ENCODE data around the gene MAP3K20.
A peak's percentile ranks its signal among the peaks of the same experiment; 100 is the strongest.

Gene MAP3K20

GRCh38 chr2:173216051-173216450 is 140.4 kb downstream of the MAP3K20 start:
- no peaks in the 10 kb centered on the region for H3K27me3 ChIP-seq (replicated peaks)
- no peaks in the 10 kb centered on the region for H3K36me3 ChIP-seq (replicated peaks)
- H3K4me3 ChIP-seq (ENCODE audit: low read depth, low read length), result no peak overlapping the region
- no peak overlapping the region for H3K27ac ChIP-seq
- DNase-seq, result no peak
- no peak for TF ChIP-seq CTCF (IDR thresholded peaks at IDR 0.05; ENCODE audit: low read depth, low read length, missing control alignments)
- in situ Hi-C loops (cut with HindIII; ENCODE audit: low pct_ligation_motif_present, low sequenced_read_pairs), result loop anchor here (25.0 kb wide), 2 partner anchors 179 to 404 kb away; no protein-coding TSS in a partner anchor

GRCh38 chr2:173216668-173217067 is 141.0 kb downstream of the MAP3K20 start:
- TF ChIP-seq CTCF (IDR thresholded peaks at IDR 0.05; ENCODE audit: low read depth, low read length, missing control alignments), result no peak
- in situ Hi-C loops (cut with HindIII; ENCODE audit: low pct_ligation_motif_present, low sequenced_read_pairs), result loop anchor here (25.0 kb wide), 2 partner anchors 179 to 404 kb away; no protein-coding TSS in a partner anchor
- Histone ChIP-seq H3K4me3 (ENCODE audit: low read depth, low read length) (no peak overlapping the region), H3K36me3 (replicated peaks) (no peaks in the 10 kb centered on the region), H3K27ac (no peak overlapping the region), H3K27me3 (replicated peaks) (no peaks in the 10 kb centered on the region)
- no peak for DNase-seq

GRCh38 chr2:173217116-173217840 is 141.6 kb downstream of the MAP3K20 start:
- no peaks in the 10 kb centered on the region for H3K27me3 ChIP-seq (replicated peaks)
- TF ChIP-seq CTCF (IDR thresholded peaks at IDR 0.05; ENCODE audit: low read depth, low read length, missing control alignments), result no peak
- in situ Hi-C loops (cut with HindIII; ENCODE audit: low pct_ligation_motif_present, low sequenced_read_pairs), result loop anchor here (25.0 kb wide), 2 partner anchors 180 to 405 kb away; no protein-coding TSS in a partner anchor
- H3K4me3 ChIP-seq (ENCODE audit: low read depth, low read length), result peak overlapping the region; percentile 12
- no peaks in the 10 kb centered on the region for H3K36me3 ChIP-seq (replicated peaks)
- no peak for DNase-seq
- H3K27ac ChIP-seq, result no peak overlapping the region

- H3K27me3 ChIP-seq (replicated peaks), result no peaks in the 10 kb centered on the region
- no peak for DNase-seq
- in situ Hi-C loops (cut with HindIII; ENCODE audit: low pct_ligation_motif_present, low sequenced_read_pairs), result loop anchor here (25.0 kb wide), 2 partner anchors 181 to 406 kb away; no protein-coding TSS in a partner anchor
- no peak overlapping the region for H3K27ac ChIP-seq
- TF ChIP-seq CTCF (IDR thresholded peaks at IDR 0.05; ENCODE audit: low read depth, low read length, missing control alignments), result no peak
- H3K4me3 ChIP-seq (ENCODE audit: low read depth, low read length), result no peak overlapping the region
- H3K36me3 ChIP-seq (replicated peaks), result no peaks in the 10 kb centered on the region
Observed at GRCh38 chr2:173218326-173219056, 142.8 kb downstream of the MAP3K20 start.

GRCh38 chr2:173221132-173221695 is 145.6 kb downstream of the MAP3K20 start:
- TF ChIP-seq CTCF (IDR thresholded peaks at IDR 0.05; ENCODE audit: low read depth, low read length, missing control alignments), result no peak
- H3K27ac ChIP-seq, result no peak overlapping the region
- no peaks in the 10 kb centered on the region for H3K27me3 ChIP-seq (replicated peaks)
- no peak overlapping the region for H3K4me3 ChIP-seq (ENCODE audit: low read depth, low read length)
- DNase-seq, result no peak
- H3K36me3 ChIP-seq (replicated peaks), result no peaks in the 10 kb centered on the region
- in situ Hi-C loops (cut with HindIII; ENCODE audit: low pct_ligation_motif_present, low sequenced_read_pairs), result loop anchor here (25.0 kb wide), 2 partner anchors 184 to 409 kb away; no protein-coding TSS in a partner anchor

Measured in brain microvascular endothelial cell (primary cell).